Myometrial cell (primary cell): ENCODE measurements around the gene RNF151. TPM values are rescaled to one million over a fixed set of nuclear protein-coding genes. Genes with fewer than 3 reads are reported as not detected.

Experiments
- total RNA-seq: library from RNA; depleted of rRNA; stranded (reverse); fragments of >200 nt; gene quantifications from 2 replicates; pipeline ENCODE4 v1.2.3, GENCODE V29; 2015

RNF151 gene, protein sequence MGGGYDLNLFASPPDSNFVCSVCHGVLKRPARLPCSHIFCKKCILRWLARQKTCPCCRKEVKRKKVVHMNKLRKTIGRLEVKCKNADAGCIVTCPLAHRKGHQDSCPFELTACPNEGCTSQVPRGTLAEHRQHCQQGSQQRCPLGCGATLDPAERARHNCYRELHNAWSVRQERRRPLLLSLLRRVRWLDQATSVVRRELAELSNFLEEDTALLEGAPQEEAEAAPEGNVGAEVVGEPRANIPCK
- not detected in 2 replicates for total RNA-seq

GRCh38 chr16:1966460-1966859 lies at the start of gene RNF151:
RNF151 (plus strand) TSS chr16:1966856; CDS start chr16:1966882, 26 bp downstream.

DNA sequence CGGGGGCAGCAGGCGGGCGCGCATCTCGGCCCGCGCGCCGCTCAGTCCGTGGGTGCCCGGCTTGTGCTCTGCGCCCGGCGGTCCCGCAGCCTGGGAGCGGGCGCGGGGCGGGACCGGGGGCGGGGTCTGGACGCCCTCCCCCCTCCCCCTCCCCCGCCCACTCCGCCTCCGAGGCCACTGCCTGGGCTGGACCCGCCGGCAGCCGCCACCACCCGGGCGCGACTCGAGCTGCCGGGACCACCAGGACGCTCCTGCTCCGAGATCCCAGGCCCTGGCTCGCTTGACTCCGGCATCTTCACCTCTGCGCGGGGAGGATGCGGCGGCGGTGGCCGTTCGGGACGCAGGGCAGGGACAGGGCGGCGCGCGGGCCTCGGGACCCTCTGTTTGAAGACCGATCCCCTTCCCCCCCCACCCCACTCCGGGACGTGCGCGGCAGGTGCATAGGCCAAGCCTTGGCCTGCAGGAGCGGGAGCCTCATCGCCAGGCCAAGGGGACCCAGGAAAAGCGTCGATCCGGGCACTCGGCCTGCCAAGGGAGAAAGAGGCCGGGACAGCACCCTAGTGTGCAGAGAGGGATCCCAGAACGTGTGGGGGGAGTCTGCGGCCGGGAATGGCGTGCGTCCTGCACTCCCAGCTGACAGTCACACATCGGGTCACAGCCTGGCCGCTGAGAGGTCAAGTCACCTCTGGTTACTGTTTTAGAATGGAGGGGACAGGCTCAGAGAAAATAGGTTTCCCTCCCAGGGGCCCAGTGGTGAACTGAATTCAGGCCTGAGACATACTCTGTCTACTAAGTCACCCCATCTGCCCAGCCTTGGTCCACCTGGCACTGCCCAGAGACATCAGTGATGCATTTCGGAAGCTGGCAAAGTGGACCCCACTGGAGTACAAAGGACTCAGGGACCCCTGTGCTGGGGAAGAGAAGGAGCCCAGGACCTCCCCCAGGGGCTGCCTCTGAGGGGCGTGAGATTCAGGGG lies 48.0 kb upstream of the RNF151 start, which contains the start of gene HS3ST6:
Gene HS3ST6, minus strand, starts transcription at position 65 of the 976 bp plus-strand sequence. CDS start 92 bp downstream, outside the sequence.

GRCh38 chr16:1942810-1943726 lies 23.6 kb upstream of the RNF151 start, which contains the start of gene MSRB1:
MSRB1 (minus strand) TSS chr16:1943199; CDS start chr16:1943156, 43 bp downstream.

GRCh38 chr16:1959269-1960039 lies 7.2 kb upstream of the RNF151 start, which contains the start of gene NDUFB10:
NDUFB10 (plus strand) TSS chr16:1959538; CDS start chr16:1959625, 87 bp downstream.

GRCh38 chr16:1964506-1965395 lies 1.9 kb upstream of the RNF151 start, which contains the start of gene RPS2:
RPS2 (minus strand) TSS chr16:1964826; CDS start chr16:1964625, 201 bp downstream.

GRCh38 chr16:1971796-1972489 lies 5.3 kb downstream of the RNF151 start, which contains the start of gene TBL3:
TBL3 (plus strand) TSS chr16:1972053; CDS start chr16:1972165, 112 bp downstream.

DNA sequence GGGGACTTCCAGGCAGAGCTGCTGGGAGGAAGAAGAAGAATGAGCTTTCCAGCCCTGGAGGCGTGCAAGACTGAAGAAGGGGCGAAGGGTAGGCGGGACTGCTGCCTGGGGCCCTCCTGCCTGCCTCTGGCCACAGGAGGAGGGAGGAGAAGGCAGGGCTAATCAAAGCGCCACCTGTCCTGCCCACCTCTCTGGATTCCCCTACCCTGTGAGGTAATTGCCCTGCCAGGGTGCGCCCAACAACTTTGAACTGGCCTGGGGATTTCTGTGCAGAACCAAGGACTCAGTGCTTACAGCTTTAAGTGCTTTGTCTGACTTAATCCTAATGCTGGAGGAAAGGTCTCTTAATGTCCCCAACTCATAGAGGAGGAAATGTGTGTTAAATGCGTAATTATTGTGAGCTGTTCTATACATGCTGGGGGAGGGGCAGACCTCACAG lies 14.8 kb downstream of the RNF151 start, which contains the start of gene NOXO1:
Gene NOXO1, minus strand, starts transcription at position 72 of the 439 bp plus-strand sequence. CDS start 290 bp downstream, outside the sequence.

GRCh38 chr16:1983544-1984346 lies 17.1 kb downstream of the RNF151 start, which contains the start of gene GFER:
GFER (plus strand) TSS chr16:1984193; CDS start chr16:1984219, 26 bp downstream.

GRCh38 chr16:1989209-1990100 lies 22.8 kb downstream of the RNF151 start, which contains the start of gene SYNGR3:
SYNGR3 (plus strand) TSS chr16:1989970; CDS start chr16:1990103, 133 bp downstream.

GRCh38 chr16:2009791-2010510 lies 43.3 kb downstream of the RNF151 start, which contains the start of gene ZNF598:
ZNF598 (minus strand) TSS chr16:2009821.

Other genes starting within 250 kb of the RNF151 start
- gene NME3, start 195.3 kb upstream of the RNF151 start, total RNA-seq = 98.6 and 102 TPM in 2 replicates
- 4.1 and 16.7 TPM in 2 replicates for gene EME2, start 194.0 kb upstream of the RNF151 start, total RNA-seq
- gene MRPS34, start 193.7 kb upstream of the RNF151 start, total RNA-seq = 135 and 175 TPM in 2 replicates
- gene SPSB3, start 184.3 kb upstream of the RNF151 start, total RNA-seq = 26.4 and 33.7 TPM in 2 replicates
- gene NUBP2, start 183.9 kb upstream of the RNF151 start, total RNA-seq = 99.7 and 144 TPM in 2 replicates
- not detected in 2 replicates for gene IGFALS, start 173.2 kb upstream of the RNF151 start, total RNA-seq
- gene HAGH, start 140.0 kb upstream of the RNF151 start, total RNA-seq = 42.4 and 58.0 TPM in 2 replicates
- gene FAHD1, start 139.7 kb upstream of the RNF151 start, total RNA-seq = 34.7 and 39.8 TPM in 2 replicates
- gene MEIOB, start 94.7 kb upstream of the RNF151 start, total RNA-seq = not detected in 2 replicates
- gene HS3ST6, start 48.4 kb upstream of the RNF151 start, total RNA-seq = not detected in 2 replicates
- gene MSRB1, start 23.7 kb upstream of the RNF151 start, total RNA-seq = 9.2 and 16.8 TPM in 2 replicates
- gene RPL3L, start 12.2 kb upstream of the RNF151 start, total RNA-seq = not detected in 2 replicates
- gene NDUFB10, start 7.3 kb upstream of the RNF151 start, total RNA-seq = 270 and 328 TPM in 2 replicates
- gene RPS2, start 2.0 kb upstream of the RNF151 start, total RNA-seq = 3,471 and 3,533 TPM in 2 replicates
- 59.4 and 66.3 TPM in 2 replicates for gene TBL3, start 5.2 kb downstream of the RNF151 start, total RNA-seq
- not detected in 2 replicates for gene NOXO1, start 14.6 kb downstream of the RNF151 start, total RNA-seq
- 40.2 and 41.8 TPM in 2 replicates for gene GFER, start 17.3 kb downstream of the RNF151 start, total RNA-seq
- 1.1 and 4.6 TPM in 2 replicates for gene SYNGR3, start 23.1 kb downstream of the RNF151 start, total RNA-seq
- 41.8 and 43.2 TPM in 2 replicates for gene ZNF598, start 43.0 kb downstream of the RNF151 start, total RNA-seq
- gene NPW, start 52.9 kb downstream of the RNF151 start, total RNA-seq = 1.4 and 4.3 TPM in 2 replicates
- 62.9 and 94.0 TPM in 2 replicates for gene NHERF2, start 60.0 kb downstream of the RNF151 start, total RNA-seq
- gene NTHL1, start 81.0 kb downstream of the RNF151 start, total RNA-seq = 27.6 and 51.3 TPM in 2 replicates
- 30.8 and 63.1 TPM in 2 replicates for gene TSC2, start 81.1 kb downstream of the RNF151 start, total RNA-seq
- gene PKD1, start 169.0 kb downstream of the RNF151 start, total RNA-seq = 109 and 147 TPM in 2 replicates
- gene RAB26, start 181.8 kb downstream of the RNF151 start, total RNA-seq = 1.4 and 2.3 TPM in 2 replicates
- gene TRAF7, start 188.9 kb downstream of the RNF151 start, total RNA-seq = 84.5 and 106 TPM in 2 replicates
- gene CASKIN1, start 229.7 kb downstream of the RNF151 start, total RNA-seq = 0.18 TPM in 1 of 2 replicates, not detected in the other
- gene MLST8, start 238.6 kb downstream of the RNF151 start, total RNA-seq = 42.9 and 54.2 TPM in 2 replicates
- gene BRICD5, start 244.0 kb downstream of the RNF151 start, total RNA-seq = under 0.01 and 2.3 TPM in 2 replicates
- 25.7 and 29.1 TPM in 2 replicates for gene PGP, start 248.0 kb downstream of the RNF151 start, total RNA-seq